Activated T-helper 2 cell treated with anti-CD3 and anti-CD28 coated beads, Interferon-gamma antibody, Interleukin-2, Interleukin-4, amounts not matched to agents 10 μg/mL and 5 μg/mL and 100 μg/mL, durations not matched to agents 14 hours and 24 hours and 36 hours (primary cell): ENCODE data around the gene QPRT. TPM values are rescaled to one million over a fixed set of nuclear protein-coding genes. Genes with fewer than 3 reads are reported as not detected.
"Not testable (repeated sequence)": the region's sequence is repeated elsewhere in the genome, so short reads cannot be mapped to it uniquely, and the experiment has no call there.

Source experiments
- DNase-seq: peaks from one replicate; pipeline ENCODE4 v3.0.0; 2021; ENCODE audit warnings: low spot score
- H3K27ac Mint-ChIP-seq: one replicate; pipeline ENCODE4 v1.8.0; 2021; ENCODE audit warnings: mixed read lengths
- H3K27me3 Mint-ChIP-seq: one replicate; pipeline ENCODE4 v1.8.0; 2021; ENCODE audit warnings: low read depth, mixed read lengths
- H3K36me3 Mint-ChIP-seq: one replicate; pipeline ENCODE4 v1.8.0; 2021; ENCODE audit warnings: low read depth, mixed read lengths
- H3K4me1 Mint-ChIP-seq: one replicate; pipeline ENCODE4 v1.8.0; 2021; ENCODE audit warnings: low read depth, mixed read lengths
- H3K4me3 Mint-ChIP-seq: one replicate; pipeline ENCODE4 v1.8.0; 2021; ENCODE audit warnings: low read depth, mild to moderate bottlenecking, moderate library complexity, mixed read lengths
- H3K9me3 Mint-ChIP-seq: one replicate; pipeline ENCODE4 v1.8.0; 2021; ENCODE audit warnings: mixed read lengths
- intact Hi-C: fragments of 100-400 bp; cut with micrococcal nuclease; formaldehyde crosslinking; loops from one replicate; pipeline ENCODE4 v1.15.1; 2023
- total RNA-seq: library from RNA; stranded (reverse); gene quantifications from 2 replicates; pipeline ENCODE4 v1.2.3, GENCODE V29; 2022

Gene QPRT
- total RNA-seq, 1 donor from 2014 or later: 24.1 TPM

DNA sequence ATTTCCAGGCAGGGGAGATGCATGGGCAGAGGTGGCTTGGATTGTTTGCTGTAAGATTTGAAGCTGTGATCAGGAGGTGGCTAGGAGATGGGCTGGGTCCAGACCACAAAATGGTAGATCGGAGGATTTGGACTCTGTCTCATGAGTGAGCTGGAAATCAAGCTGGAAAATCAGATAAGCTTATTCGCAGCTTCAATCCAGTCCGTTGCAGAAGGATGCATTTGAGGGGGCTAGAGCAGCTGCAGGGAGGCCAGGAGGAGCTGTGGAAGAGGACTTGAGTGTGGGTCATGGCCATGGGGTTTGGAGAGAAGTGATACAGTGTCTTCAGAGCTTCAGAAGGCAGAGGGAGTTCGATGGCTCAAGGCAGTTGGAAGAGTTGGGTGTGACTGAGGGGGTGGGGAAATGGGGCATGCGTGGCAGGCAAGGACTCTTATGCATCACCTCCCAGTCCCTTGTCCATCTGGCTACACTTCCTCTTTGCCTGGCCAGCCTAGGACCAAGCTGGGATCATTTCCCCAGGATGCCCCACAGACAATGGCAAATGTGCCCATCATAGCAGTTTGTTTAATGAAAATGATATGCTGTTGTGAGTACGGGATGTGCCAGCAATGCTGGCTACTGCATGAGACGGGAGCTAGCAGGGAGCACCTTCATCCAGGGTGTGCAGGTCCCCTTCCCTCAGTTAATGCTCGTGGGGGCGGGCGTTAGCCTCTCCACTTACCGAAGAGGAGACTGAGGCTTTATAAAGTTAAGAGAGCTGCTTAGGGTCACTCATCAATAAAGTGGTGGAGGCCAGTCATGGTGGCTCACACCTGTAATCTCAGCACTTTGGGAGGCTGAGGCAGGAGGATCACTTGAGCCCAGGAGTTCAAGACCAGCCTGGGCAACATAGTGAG lies 20.6 kb downstream of the QPRT start:
- no peaks in the 10 kb centered on the region for H3K9me3 Mint-ChIP-seq
- no peak overlapping the region for H3K27ac Mint-ChIP-seq
- peaks cover 6% of the 10 kb centered on the region for H3K36me3 Mint-ChIP-seq
- no peaks in the 10 kb centered on the region for H3K27me3 Mint-ChIP-seq
- intact Hi-C loops: loop anchor here (1.0 to 5.0 kb wide), 4 partner anchors 33 to 321 kb away; partner anchors contain the start of genes KIF22 and MAZ
- peaks cover 26% of the 10 kb centered on the region for H3K4me1 Mint-ChIP-seq
- no peak for DNase-seq
- H3K4me3 Mint-ChIP-seq: no peak overlapping the region

DNA sequence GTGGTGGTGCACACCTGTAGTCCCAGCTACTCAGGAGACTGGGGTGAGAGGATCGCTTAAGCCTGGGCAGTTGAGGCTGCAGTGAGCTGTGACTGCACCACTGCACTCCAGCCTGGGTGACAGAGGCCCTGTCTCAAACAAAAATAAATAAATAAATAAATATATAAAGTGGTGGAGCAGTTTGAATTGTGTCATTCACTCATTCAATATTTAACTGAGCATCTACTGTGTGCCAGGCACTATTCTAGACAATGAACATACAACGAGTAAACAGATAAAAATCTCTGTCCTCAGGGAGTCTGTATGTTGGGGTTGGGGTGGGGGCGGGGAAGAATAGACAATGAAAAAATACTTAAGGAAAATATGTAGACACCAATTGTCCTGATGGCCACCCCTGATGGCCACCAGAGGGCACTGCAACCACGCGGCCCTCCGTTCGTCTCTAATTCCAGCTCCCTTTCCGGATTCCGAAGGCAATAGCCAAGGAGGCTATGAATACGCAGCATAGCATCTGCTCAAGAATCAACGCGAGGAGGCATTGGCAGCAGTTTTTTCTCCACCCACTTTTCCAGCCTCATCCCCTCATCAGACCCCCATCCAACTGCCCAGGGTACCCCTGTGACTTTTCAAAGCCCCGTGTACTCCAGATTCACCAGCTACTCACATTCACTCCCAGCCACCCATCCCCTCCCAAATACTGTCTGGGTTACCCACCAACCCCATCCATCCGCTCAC lies 21.4 kb downstream of the QPRT start:
- Mint-ChIP-seq H3K36me3 (peaks cover 6% of the 10 kb centered on the region), H3K9me3 (no peaks in the 10 kb centered on the region), H3K27ac (peak overlapping the region; percentile 86), H3K4me3 (peak overlapping the region; percentile 2), H3K4me1 (peaks cover 29% of the 10 kb centered on the region), H3K27me3 (no peaks in the 10 kb centered on the region)
- intact Hi-C loops: loop anchor here (1.0 to 5.0 kb wide), 4 partner anchors 32 to 320 kb away; partner anchors contain the start of genes KIF22 and MAZ
- peak; percentile 64 for DNase-seq

GRCh38 chr16:29701214-29701555 lies 22.2 kb downstream of the QPRT start:
- no peaks in the 10 kb centered on the region for H3K27me3 Mint-ChIP-seq
- H3K27ac Mint-ChIP-seq: peak overlapping the region; percentile 96
- peaks cover 29% of the 10 kb centered on the region for H3K4me1 Mint-ChIP-seq
- intact Hi-C loops: loop anchor here (1.0 to 5.0 kb wide), 4 partner anchors 32 to 331 kb away; partner anchors contain the start of gene MAZ
- DNase-seq: no peak
- H3K36me3 Mint-ChIP-seq: peaks cover 6% of the 10 kb centered on the region
- H3K9me3 Mint-ChIP-seq: no peaks in the 10 kb centered on the region
- no peak overlapping the region for H3K4me3 Mint-ChIP-seq

DNA sequence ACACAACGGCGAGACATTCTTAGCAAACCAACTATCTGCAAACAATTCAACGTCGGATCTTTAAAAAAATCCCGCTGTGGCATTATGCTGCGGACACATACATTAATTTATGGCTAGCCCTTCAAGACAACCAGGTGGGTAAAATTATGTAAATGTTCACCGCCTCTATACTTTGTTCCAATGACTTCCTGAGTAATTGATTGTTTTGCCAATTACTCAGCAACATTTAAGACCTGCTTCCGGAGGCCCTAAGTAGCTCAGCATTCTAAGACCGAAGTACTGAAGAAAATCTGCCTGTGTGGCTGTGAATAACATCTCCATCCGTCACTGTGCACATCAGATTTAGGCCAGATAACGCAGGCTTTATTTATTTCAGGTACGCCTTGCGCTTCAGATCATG lies 23.3 kb downstream of the QPRT start:
- H3K36me3 Mint-ChIP-seq: peaks cover 6% of the 10 kb centered on the region
- H3K9me3 Mint-ChIP-seq: no peaks in the 10 kb centered on the region
- peak overlapping the region; percentile 69 for H3K4me3 Mint-ChIP-seq
- no peaks in the 10 kb centered on the region for H3K27me3 Mint-ChIP-seq
- intact Hi-C loops: loop anchor here (5.0 kb wide), 1 partner anchor 105 kb away; the partner anchor contains the start of gene MAZ
- H3K27ac Mint-ChIP-seq: peak overlapping the region; percentile 96
- peaks cover 29% of the 10 kb centered on the region for H3K4me1 Mint-ChIP-seq
- DNase-seq: no peak

DNA sequence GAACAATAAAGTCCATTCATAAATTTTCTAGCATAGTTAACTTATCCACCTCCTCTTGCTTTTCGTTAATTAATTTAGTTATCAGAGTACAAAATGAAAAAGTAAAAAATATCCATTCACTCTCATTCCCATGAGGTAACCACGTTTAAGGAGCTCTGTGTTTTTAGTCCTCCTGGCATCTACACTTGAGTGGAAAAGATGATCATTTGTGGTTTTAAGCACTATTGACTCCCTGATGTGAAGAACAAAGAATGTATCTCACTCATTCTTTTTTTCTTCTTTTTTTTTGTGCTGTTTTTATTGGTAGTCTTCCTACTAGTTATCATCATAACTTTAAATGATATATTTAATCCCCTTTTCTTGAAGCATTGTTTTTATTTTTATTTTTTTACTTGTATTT lies 26.1 kb downstream of the QPRT start:
- Mint-ChIP-seq H3K36me3 (no peaks in the 10 kb centered on the region), H3K4me1 (peaks cover 32% of the 10 kb centered on the region), H3K9me3 (no peaks in the 10 kb centered on the region), H3K27ac (no peak overlapping the region), H3K27me3 (no peaks in the 10 kb centered on the region), H3K4me3 (no peak overlapping the region)
- intact Hi-C loops: no loop called here
- DNase-seq: no peak

GRCh38 chr16:29707160-29707559 lies 28.2 kb downstream of the QPRT start:
- H3K27me3 Mint-ChIP-seq, DNase-seq, H3K36me3 Mint-ChIP-seq, H3K9me3 Mint-ChIP-seq, intact Hi-C loops, H3K27ac Mint-ChIP-seq, H3K4me3 Mint-ChIP-seq: not testable (repeated sequence)
- H3K4me1 Mint-ChIP-seq: peaks cover 16% of the 10 kb centered on the region

DNA sequence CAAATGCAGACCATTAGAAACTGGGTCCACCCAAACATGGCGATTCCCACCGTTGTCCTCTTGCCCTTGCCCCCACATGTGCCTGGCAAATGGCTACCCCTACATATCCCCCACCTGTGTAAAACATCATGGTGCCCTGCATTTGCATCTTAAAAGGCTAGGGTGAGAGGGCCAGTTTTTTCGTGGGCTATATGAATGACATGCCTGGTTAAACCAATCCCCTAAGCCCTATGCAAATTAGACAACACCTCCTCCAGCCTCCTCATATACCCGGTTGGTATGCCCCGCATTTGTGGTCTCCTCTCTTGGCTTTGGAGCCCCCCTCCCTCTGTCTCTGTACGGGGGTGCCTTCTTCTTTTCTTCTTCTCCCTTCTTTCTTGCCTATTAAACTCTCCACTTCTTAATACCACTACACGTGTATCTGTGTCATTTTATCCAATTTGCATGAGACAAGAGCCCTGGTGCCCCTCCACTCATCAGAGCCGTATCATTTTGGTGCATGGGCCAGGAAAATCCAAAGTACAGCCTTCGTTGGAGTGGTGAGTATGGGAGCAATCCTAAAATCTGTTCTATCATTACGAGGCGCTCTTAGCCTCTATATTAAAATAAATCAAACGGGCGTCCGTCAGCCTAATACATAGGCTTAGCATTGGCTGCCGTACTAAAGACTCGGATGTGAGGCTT lies 30.1 kb downstream of the QPRT start:
- DNase-seq: no peak
- peaks cover 8% of the 10 kb centered on the region for H3K4me1 Mint-ChIP-seq
- no peaks in the 10 kb centered on the region for H3K27me3 Mint-ChIP-seq
- no peaks in the 10 kb centered on the region for H3K36me3 Mint-ChIP-seq
- no peak overlapping the region for H3K4me3 Mint-ChIP-seq
- H3K9me3 Mint-ChIP-seq: no peaks in the 10 kb centered on the region
- intact Hi-C loops: no loop called here
- no peak overlapping the region for H3K27ac Mint-ChIP-seq

GRCh38 chr16:29709657-29710056 lies 30.7 kb downstream of the QPRT start:
- H3K36me3 Mint-ChIP-seq, H3K4me1 Mint-ChIP-seq, H3K27me3 Mint-ChIP-seq, H3K4me3 Mint-ChIP-seq, intact Hi-C loops, DNase-seq, H3K27ac Mint-ChIP-seq, H3K9me3 Mint-ChIP-seq: not testable (repeated sequence)

DNA sequence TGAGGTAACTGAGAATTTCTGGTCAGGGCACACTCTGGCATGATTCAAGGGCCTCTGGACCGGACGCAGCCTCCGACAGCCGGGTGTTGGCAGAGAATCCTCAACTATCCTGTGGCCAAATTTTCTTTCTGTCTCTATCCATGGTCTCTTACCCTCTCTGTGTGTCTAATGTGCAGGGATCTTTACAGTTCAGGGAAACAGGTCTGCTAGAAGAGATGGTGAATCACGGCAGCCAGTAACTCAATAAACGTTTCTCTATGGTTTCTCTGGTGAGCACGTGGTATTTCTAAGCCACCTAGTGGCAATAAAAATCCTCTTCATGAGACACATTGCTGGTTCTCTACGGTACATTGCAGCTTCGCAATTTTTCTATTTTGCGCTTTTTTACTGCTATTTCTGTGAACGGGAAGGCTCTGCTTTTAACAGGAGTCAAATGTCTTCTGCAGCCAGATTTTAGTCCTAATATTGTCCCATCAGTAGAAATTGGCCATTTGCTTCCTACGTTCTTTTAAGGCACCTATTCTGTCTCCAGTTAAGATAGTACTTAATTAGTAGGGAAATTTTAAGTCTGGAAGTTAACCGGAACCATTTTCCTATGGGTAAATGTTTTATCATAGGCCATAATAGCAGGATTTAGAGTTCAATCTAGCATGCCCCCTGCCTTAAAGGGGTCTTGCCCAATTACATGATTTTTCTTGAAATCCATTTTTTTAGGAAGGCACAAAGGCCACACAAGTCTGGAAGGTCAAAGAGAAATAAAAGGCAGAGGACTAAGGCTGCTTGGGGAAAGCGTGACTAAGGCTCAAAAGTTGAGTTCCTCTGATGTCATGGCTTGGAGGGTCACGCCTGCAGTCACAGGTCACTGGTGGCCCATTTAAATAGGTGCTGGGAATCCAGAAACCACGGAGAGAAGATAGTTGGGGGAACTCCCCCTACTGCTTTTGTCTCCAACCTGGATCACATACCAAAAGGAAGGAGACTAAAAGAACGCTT lies 31.5 kb downstream of the QPRT start:
- Mint-ChIP-seq H3K27me3 (peaks cover 10% of the 10 kb centered on the region), H3K27ac (no peak overlapping the region), H3K4me1 (peaks cover 5% of the 10 kb centered on the region), H3K4me3 (no peak overlapping the region), H3K9me3 (no peaks in the 10 kb centered on the region), H3K36me3 (no peaks in the 10 kb centered on the region)
- intact Hi-C loops: no loop called here
- peak; percentile 22 for DNase-seq

DNA sequence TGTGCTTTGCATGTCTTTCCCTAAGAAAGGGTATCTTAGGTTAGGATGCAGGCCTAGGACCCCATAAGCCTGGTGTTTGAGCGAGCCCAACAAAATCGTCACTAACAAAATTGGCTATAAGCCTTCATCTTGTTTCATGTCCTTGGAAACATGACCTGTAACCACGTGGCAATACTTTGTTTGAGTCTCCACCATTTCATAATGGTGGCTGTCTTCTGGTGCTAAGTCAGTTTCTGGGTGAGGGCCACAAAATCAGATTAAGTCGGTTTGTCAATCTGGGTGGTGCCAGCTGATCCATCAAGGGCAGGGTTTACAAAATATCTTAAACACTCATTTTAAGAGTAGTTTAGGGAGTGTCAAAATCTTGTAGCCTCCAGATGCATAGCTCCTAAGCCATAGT lies 33.8 kb downstream of the QPRT start:
- DNase-seq: no peak
- Mint-ChIP-seq H3K27me3 (peaks cover 10% of the 10 kb centered on the region), H3K4me3 (no peak overlapping the region), H3K36me3 (no peaks in the 10 kb centered on the region), H3K9me3 (no peaks in the 10 kb centered on the region), H3K27ac (no peak overlapping the region), H3K4me1 (peaks cover 5% of the 10 kb centered on the region)
- intact Hi-C loops: no loop called here

- Mint-ChIP-seq H3K27ac (no peak overlapping the region), H3K4me1 (peaks cover 5% of the 10 kb centered on the region), H3K36me3 (no peaks in the 10 kb centered on the region), H3K9me3 (no peaks in the 10 kb centered on the region), H3K4me3 (no peak overlapping the region), H3K27me3 (peaks cover 10% of the 10 kb centered on the region)
- intact Hi-C loops: no loop called here
- no peak for DNase-seq
Measured at GRCh38 chr16:29714396-29714795, 35.4 kb downstream of the QPRT start.

GRCh38 chr16:29714972-29715371 lies 36.0 kb downstream of the QPRT start:
- H3K9me3 Mint-ChIP-seq: no peaks in the 10 kb centered on the region
- intact Hi-C loops: no loop called here
- H3K27ac Mint-ChIP-seq: no peak overlapping the region
- H3K36me3 Mint-ChIP-seq: no peaks in the 10 kb centered on the region
- H3K4me3 Mint-ChIP-seq: no peak overlapping the region
- peaks cover 10% of the 10 kb centered on the region for H3K27me3 Mint-ChIP-seq
- H3K4me1 Mint-ChIP-seq: peaks cover 2% of the 10 kb centered on the region
- DNase-seq: no peak
